Gastroesophageal sphincter (tissue), 4 donors: ENCODE results near the gene ARG2. TPM values are rescaled to one million over a fixed set of nuclear protein-coding genes. Genes with fewer than 3 reads are reported as not detected.

ENCODE experiments used
- ATAC-seq: fragments of 150-250 bp; one replicate; pipeline ENCODE4 v1.9.1; 2016; ENCODE audit warnings: mild to moderate bottlenecking, moderate library complexity
- H3K27ac ChIP-seq, 4 donors: fragments of 200-600 bp; sonication (generic) in 3 of 4; 1 replicate in 3 of 4; 2 replicates in 1 of 4; pipeline ENCODE4 v1.5.1; 2016 to 2019
- H3K27me3 ChIP-seq: fragments of 200-600 bp; sonication (generic); one replicate; pipeline ENCODE4 v1.5.1; 2019
- H3K36me3 ChIP-seq, 2 donors: fragments of 200-600 bp; sonication (generic); one replicate each; pipeline ENCODE4 v1.5.1; 2019; ENCODE audit warnings: control low read depth in 1 of 2
- H3K4me1 ChIP-seq, 3 donors: fragments of 200-600 bp; sonication (generic); 1 replicate in 2 of 3; 2 replicates in 1 of 3; pipeline ENCODE4 v1.5.1; 2016 to 2019; ENCODE audit warnings: control low read depth in 2 of 3
- H3K4me3 ChIP-seq, 2 donors: fragments of 200-600 bp; sonication (generic); one replicate each; pipeline ENCODE4 v1.5.1; 2019; ENCODE audit warnings: mild to moderate bottlenecking in 1 of 2, moderate library complexity in 1 of 2
- H3K9me3 ChIP-seq, 3 donors: fragments of 200-600 bp; sonication (generic); one replicate each; pipeline ENCODE4 v1.5.1; 2017 to 2019; ENCODE audit warnings: control low read depth in 2 of 3
- CTCF ChIP-seq, 4 experiments: fragments of 200-600 bp in 2 of 4; fragments of 450-650 bp in 2 of 4; sonication (generic) in 1 of 4; IDR thresholded peaks; one replicate each; pipeline ENCODE4 v1.5.1; 2017 to 2019; ENCODE audit warnings: antibody characterized with exemption in 4 of 4, mild to moderate bottlenecking in 2 of 4, moderate library complexity in 2 of 4
- EP300 ChIP-seq: sonication (generic); formaldehyde crosslinking; IDR thresholded peaks from one replicate; pipeline ENCODE4 v1.6.1; 2017; ENCODE audit warnings: antibody characterized with exemption, mild to moderate bottlenecking
- POLR2A ChIP-seq, 2 donors: fragments of 450-650 bp; IDR thresholded peaks; one replicate each; pipeline ENCODE4 v1.6.1; 2017; ENCODE audit warnings: antibody characterized with exemption in 2 of 2, mild to moderate bottlenecking in 2 of 2, moderate library complexity in 1 of 2
- POLR2AphosphoS5 ChIP-seq: sonication (generic); formaldehyde crosslinking; IDR thresholded peaks from one replicate; pipeline ENCODE4 v1.6.1; 2017; ENCODE audit warnings: antibody characterized with exemption
- WGBS, 2 donors: methylation state at CpG; one replicate each; pipeline ENCODE4 v1.1.5; 2018; ENCODE audit warnings: low coverage in 1 of 2; 5-methylcytosine and 5-hydroxymethylcytosine counted together
- total RNA-seq, 4 donors: library from RNA; depleted of rRNA; stranded (reverse); fragments of >200 nt; gene quantifications; one replicate each; pipeline ENCODE4 v1.1.0, GENCODE V29; 2016

The ARG2 gene
- total RNA-seq, 4 donors from 2014 or later: 5.7 to 24.7 (median 14.9) TPM

GRCh38 chr14:67572608-67573007 lies 47.1 kb upstream of the ARG2 start:
- no peaks in the 10 kb centered on the region for H3K27me3 ChIP-seq
- H3K36me3 ChIP-seq: peaks cover 0 to 18% of the 10 kb centered on the region in 2 donors
- TF ChIP-seq POLR2AphosphoS5 (no peak), EP300 (no peak), POLR2A (IDR thresholded peaks at IDR 0.05) (no peak), CTCF (IDR thresholded peaks at IDR 0.05) (no peak)
- no peak overlapping the region for H3K27ac ChIP-seq
- no peak overlapping the region for H3K4me3 ChIP-seq
- 64% methylated on average over 4 of the region's 5 CpGs; no CpG with 5 or more reads in 1 of the 2 donors for WGBS, 2 donors
- ATAC-seq: no peak
- H3K4me1 ChIP-seq: no peaks in the 10 kb centered on the region
- H3K9me3 ChIP-seq: no peaks in the 10 kb centered on the region

GRCh38 chr14:67573228-67574010 lies 46.3 kb upstream of the ARG2 start:
- Histone ChIP-seq H3K27ac (no peak overlapping the region), H3K36me3 (peaks cover 0 to 26% of the 10 kb centered on the region in 2 donors), H3K4me3 (no peak overlapping the region), H3K9me3 (no peaks in the 10 kb centered on the region), H3K27me3 (no peaks in the 10 kb centered on the region), H3K4me1 (no peaks in the 10 kb centered on the region)
- no peak for ATAC-seq
- TF ChIP-seq POLR2AphosphoS5: no peak
- 78 to 83% methylated on average over 8 to 9 of the region's 15 CpGs for WGBS, 2 donors

GRCh38 chr14:67574156-67574555 lies 45.6 kb upstream of the ARG2 start:
- TF ChIP-seq POLR2A (IDR thresholded peaks at IDR 0.05): no peak
- no peak for TF ChIP-seq EP300
- TF ChIP-seq CTCF (IDR thresholded peaks at IDR 0.05): no peak
- no peak for TF ChIP-seq POLR2AphosphoS5
- no peak for ATAC-seq
- Histone ChIP-seq H3K9me3 (no peaks in the 10 kb centered on the region), H3K27ac (no peak overlapping the region), H3K27me3 (no peaks in the 10 kb centered on the region), H3K4me3 (no peak overlapping the region), H3K4me1 (no peaks in the 10 kb centered on the region), H3K36me3 (peaks cover 0 to 34% of the 10 kb centered on the region in 2 donors)
- 67 to 92% methylated on average over 1 to 3 of the region's 14 CpGs for WGBS, 2 donors

- H3K4me1 ChIP-seq: no peaks in the 10 kb centered on the region
- no peaks in the 10 kb centered on the region for H3K27me3 ChIP-seq
- no peak overlapping the region for H3K4me3 ChIP-seq
- WGBS, 2 donors: 40 to 75% methylated on average over 1 to 2 of the region's 7 CpGs
- no peak overlapping the region for H3K27ac ChIP-seq
- no peaks in the 10 kb centered on the region for H3K9me3 ChIP-seq
- H3K36me3 ChIP-seq: peaks cover 0 to 40% of the 10 kb centered on the region in 2 donors
- no peak for ATAC-seq
- no peak for TF ChIP-seq EP300
- TF ChIP-seq CTCF (IDR thresholded peaks at IDR 0.05): no peak
- no peak for TF ChIP-seq POLR2A (IDR thresholded peaks at IDR 0.05)
Measured at GRCh38 chr14:67574806-67575205, 44.9 kb upstream of the ARG2 start.

GRCh38 chr14:67575684-67576083 lies 44.0 kb upstream of the ARG2 start:
- TF ChIP-seq CTCF (IDR thresholded peaks at IDR 0.05) (no peak), POLR2AphosphoS5 (no peak), POLR2A (IDR thresholded peaks at IDR 0.05) (no peak), EP300 (no peak)
- no peak overlapping the region for H3K27ac ChIP-seq
- 65% methylated on average over 2 of the region's 9 CpGs; no CpG with 5 or more reads in 1 of the 2 donors for WGBS, 2 donors
- H3K4me1 ChIP-seq: no peaks in the 10 kb centered on the region
- no peak for ATAC-seq
- H3K4me3 ChIP-seq: no peak overlapping the region
- H3K36me3 ChIP-seq: peaks cover 0 to 49% of the 10 kb centered on the region in 2 donors
- H3K27me3 ChIP-seq: no peaks in the 10 kb centered on the region
- no peaks in the 10 kb centered on the region for H3K9me3 ChIP-seq
